ENCODE measurements around the gene DSC1.

- TF ChIP-seq CTCF (IDR thresholded peaks at IDR 0.05) (no peak), EP300 (IDR thresholded peaks at IDR 0.05) (no peak)
These were observed 44.2 kb upstream of the DSC1 start for GRCh38 chr18:31206787-31207381.
